ENCODE data around the gene ATP12A.

Gene ATP12A

DNA sequence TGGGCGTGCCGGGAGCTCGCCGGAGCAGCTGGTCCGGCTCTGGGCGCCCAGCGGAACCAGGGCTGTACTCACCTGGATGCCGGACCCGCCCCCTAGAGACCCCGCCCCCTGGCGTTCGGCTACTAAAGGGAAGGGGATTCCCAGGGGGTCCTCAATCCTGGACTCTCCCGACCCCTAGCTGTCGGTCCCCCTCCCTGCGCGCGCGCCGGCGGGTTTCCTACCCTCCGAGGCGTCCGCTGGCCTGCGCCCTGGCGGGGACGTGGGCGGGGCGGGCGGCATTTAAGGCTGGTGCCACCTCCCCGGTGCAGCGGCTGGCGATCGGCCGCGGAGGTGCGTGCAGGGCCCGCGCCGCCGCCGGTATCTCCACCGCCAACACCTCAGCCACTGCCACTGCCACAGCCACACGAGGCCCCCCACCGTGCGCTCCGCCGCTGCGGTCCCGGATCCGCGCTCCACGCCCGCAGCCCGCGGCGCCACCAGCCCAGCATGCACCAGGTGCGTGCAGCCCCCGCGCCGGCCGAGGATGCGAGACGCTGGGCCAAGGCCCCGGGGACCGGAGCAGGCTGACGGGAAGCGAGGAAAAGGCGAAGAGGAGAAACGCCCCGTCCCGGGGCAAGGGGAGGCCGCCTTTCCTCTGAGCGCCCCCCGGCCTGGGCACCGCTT, at the start of gene ATP12A:
TSS of gene ATP12A (plus strand) at position 151 of the 663 bp plus-strand sequence. CDS start at position 487, 336 bp downstream.
- in situ Hi-C loops (cut with MboI; ENCODE audit: low sequenced_read_pairs) = no loop called here

DNA sequence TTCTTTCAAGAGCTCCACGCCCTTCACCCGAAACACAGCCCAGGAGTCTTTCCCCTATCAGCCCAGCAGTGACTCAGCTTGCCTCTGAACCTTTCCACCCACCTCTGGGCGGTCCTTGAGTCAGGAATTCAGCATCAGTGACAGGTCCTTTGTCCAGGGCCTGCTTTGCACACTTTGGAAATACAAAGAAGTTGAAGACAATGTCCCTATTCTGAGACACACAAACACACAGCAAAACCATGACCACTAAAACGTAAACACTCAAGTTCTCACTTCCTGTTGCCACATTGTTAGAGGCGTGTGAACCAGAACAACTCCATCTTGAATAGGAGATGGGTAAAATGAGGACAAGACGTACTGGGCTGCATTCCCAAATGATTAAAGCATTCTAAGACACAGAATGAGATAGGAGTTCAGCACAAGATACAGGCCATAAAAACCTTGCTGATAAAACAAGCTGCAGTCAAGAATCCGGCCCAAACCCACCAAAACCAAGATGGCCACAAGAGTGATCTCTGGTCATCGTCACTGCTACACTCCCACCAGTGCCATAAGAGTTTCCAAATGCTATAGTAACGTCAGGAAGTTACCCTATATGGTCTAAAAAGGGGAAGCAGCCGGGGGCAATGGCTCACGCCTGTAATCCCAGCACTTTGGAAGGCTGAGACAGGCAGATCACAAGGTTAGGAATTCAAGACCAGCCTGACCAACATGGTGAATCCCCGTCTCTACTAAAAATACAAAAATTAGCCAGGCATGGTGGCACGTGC, 49.2 kb upstream of the ATP12A start:
- in situ Hi-C loops (cut with MboI; ENCODE audit: low sequenced_read_pairs) = no loop called here

DNA sequence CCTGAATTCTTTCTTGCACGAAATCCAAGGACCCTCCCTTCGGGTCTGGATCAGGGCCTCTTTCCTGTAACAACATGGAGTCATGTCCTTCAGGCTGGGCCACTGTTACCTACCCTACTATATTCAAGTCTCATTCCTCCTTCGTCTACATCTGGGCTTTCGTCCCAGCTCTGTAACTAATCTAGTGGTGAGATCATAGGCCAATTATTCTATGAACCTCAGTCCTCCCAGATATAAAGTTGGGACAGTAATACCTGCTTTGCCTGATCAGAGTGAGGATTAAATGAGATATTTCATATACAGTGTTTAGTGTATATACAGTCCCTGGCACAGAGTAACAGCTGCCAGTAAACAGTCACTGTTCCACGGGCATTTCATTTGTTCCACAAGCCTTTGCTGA, 48.3 kb upstream of the ATP12A start:
- in situ Hi-C loops (cut with MboI; ENCODE audit: low sequenced_read_pairs) = no loop called here

DNA sequence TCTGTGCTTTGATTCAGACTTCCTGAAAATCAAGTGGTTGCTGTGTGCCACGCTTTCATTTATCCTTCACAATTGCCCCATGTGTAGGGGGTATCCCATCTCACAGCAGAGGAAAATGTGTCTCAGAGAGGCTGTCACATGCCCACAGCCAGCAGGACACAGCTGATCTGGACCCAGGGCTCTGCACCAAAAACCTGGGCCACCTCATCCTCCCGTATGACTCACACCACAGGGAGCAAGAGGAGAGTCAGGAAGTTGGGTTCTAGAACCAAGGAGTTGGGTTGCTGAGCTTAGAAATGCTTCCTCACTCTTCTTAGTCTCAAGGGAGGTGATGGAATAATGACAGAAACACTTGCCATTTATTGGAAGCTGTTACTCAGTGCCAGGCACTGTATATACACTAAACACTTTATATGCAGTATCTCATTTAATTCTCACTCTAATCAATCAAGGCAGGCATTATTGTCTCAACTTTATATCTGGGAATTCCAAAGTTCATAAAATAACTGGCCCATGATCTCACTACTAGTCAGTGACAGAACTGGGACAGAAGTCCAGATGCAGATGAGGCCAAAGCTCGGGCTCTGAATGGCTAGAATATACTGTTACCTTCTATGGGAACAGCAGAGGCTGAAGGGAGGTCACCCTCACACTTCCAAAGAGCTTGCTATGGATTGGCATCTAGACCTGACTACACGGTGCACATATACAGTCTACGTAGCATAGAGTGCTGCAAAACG, 47.7 kb upstream of the ATP12A start:
- in situ Hi-C loops (cut with MboI; ENCODE audit: low sequenced_read_pairs) = no loop called here

DNA sequence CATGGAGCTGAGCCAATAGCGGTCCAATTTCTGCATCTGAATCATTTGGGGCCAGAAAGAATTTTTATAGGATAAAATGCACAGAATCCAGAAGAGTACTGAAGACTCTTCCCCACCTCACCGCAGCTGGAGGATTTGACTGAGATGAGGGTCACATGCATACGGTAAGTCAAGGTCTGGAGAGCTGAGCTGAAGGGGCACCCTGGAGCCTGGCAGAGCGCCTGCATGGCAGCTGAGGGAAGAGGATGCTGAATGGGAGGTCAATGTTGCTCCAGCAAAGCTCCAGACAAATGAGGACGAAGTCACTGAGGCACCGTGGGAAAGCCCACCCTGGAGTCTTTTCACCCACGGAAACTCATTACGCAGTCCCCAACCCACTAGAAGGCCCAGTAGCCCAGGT, 43.4 kb upstream of the ATP12A start:
- in situ Hi-C loops (cut with MboI; ENCODE audit: low sequenced_read_pairs) = no loop called here

DNA sequence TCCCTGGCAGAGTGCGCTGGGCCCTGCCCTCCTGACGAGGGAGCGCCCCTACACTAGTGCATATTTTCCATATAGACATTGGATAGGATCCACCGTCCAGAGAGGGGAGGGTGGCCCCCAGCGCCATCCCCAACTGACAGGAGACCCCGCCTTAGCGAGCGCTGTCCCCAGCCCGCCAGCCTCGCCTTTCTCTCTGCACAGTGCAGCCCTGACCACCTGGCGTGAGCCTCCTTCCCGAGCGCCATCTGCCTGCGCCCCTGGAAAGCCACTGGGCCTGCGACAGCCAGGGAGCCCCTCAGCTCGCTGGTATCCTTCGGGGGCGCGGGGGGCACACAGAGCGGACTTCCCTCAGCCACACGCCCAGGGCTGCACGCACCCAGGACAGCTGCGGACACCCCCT, 42.1 kb upstream of the ATP12A start:
- in situ Hi-C loops (cut with MboI; ENCODE audit: low sequenced_read_pairs) = no loop called here

DNA sequence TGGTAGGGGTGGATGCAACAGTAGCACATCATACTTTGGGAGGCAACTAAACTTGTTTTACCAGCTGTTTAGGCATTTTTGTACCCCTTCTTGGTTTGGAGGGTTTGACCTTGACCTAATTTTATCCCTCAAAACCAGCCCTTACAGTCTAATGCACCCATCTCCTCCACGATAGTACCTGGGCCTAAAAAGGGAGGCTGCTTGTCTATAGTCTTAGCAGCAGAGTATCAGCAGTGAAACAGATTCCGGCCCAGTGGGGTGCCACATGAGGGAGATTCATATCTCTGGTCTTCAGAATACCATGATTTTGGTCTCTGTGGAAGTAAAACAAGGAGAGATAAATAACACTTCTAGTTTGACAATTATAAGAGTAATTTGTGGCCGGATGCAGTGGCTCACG, 39.5 kb upstream of the ATP12A start:
- in situ Hi-C loops (cut with MboI; ENCODE audit: low sequenced_read_pairs) = no loop called here

DNA sequence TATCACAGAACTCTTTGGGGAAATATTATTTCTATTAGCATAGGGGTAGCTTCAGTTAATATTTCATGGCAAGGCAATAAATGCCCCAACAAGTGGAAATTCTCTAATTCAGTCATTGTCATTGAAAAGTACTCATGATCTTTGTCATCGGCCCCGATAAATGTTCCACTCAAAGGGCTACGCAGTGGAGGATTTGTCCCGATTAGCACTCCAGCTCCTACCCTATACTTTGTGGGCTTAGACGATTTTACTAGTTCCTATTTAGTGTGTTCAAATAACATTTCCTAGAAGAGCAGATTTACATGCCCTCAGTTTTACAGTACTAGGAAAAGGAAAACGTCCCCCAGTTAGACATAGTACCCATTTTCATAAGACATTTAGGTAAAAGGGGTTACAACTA, 38.0 kb upstream of the ATP12A start:
- in situ Hi-C loops (cut with MboI; ENCODE audit: low sequenced_read_pairs) = no loop called here

DNA sequence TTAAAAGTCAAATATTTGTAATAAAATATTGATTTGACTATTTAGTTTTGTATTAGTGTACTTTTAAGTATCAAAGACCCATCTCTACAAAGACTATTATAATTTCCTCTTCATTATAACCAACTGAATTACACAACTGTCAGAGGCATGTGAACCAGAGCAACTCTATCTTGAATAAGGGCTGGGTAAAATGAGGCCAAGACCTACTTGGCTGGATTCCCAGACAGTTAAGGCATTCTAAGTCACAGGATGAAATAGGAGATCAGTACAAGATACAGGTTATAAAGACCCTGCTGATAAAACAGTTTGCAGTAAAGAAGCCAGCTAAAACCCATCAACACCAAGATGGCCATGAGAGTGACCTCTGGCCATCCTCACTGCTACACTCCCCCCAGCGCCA, 36.2 kb upstream of the ATP12A start:
- in situ Hi-C loops (cut with MboI; ENCODE audit: low sequenced_read_pairs) = no loop called here

DNA sequence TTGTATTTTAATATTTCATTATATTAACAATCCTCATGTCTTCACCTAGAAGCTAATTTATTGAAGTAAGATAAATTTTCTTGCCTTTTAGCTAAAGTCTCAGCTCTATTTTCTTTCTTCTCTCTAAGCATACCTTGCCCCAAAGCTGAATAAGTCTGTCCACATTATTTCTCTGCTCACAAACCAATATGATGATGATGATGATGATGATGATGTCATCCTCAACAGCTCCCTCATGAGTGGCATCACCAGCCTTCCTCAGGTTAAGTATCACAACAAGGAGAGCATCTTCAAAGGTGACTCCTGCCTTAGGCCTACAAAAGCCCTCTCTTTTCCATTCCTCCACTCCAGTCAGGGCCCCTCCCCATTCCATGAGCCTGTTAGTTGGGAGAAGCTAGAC, 31.9 kb upstream of the ATP12A start:
- in situ Hi-C loops (cut with MboI; ENCODE audit: low sequenced_read_pairs) = no loop called here

DNA sequence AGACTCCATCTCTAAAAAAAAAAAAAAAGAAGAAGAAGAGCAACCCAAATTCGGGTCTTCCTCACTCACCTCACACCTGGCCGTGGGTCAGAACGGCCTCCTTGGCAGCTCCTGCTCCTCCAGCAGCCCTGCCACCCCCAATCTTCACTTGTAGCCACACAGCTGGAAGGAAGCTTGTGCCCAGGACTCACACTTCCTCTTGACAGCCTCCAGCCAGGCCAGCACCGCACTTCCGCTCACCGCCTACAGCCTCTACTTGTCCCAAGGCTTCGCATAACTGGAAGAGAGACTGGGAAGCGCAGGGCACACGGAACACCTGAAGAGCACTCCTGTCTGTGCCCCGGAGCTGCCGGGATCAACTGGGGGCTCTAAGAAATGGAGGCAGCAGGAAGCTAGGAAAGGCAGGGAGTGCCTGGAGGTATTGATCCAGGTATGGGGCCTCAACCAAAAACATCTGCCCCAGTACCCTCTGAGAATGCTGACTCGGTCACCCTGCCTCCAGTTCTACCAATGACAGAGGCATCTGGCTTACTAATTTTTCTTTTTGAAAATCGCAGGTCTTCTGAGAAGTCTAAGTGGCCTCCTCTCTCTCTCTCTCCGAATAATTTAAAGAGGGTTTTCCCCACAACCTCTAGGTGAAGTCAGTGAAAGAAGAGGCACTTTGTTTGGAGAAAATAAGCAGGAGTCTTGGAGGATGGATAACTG, 31.1 kb upstream of the ATP12A start:
- in situ Hi-C loops (cut with MboI; ENCODE audit: low sequenced_read_pairs) = no loop called here

DNA sequence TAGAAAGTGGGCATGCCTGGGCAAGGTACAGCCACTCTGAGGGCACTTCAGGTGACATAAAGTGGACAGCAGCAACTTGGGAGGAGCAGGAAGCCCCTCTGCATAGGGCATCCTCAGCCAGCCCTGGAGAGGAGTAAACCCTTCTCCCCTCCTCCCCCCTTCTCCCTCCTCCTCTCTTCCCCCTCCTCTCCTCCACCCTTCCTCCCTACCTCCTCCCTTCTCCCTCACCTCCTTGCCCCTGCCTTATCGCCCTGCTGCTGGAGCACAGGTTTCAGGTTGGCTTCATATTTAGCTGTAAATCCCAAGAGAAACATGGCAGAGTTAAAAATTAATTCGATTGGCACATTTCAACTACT, 30.5 kb upstream of the ATP12A start:
- in situ Hi-C loops (cut with MboI; ENCODE audit: low sequenced_read_pairs) = no loop called here

DNA sequence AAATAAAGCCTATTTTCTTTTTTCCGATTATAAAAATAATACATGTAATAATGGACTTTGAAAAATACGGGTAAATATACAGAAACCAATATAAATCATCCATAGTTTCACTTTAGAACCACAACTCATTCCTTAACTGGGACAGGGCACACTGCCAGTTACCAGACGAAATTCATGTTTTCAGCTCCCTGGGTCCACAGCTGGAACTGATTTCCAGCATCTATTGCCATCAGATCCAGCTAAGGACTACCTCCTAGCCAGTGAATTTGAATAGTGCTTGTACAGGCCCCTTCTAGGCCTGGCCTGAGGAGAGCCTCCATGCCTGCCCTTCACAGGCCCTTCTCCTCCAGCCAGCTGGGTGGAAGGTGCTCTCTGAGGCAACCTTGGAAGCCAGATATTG, 30.0 kb upstream of the ATP12A start:
- in situ Hi-C loops (cut with MboI; ENCODE audit: low sequenced_read_pairs) = no loop called here

DNA sequence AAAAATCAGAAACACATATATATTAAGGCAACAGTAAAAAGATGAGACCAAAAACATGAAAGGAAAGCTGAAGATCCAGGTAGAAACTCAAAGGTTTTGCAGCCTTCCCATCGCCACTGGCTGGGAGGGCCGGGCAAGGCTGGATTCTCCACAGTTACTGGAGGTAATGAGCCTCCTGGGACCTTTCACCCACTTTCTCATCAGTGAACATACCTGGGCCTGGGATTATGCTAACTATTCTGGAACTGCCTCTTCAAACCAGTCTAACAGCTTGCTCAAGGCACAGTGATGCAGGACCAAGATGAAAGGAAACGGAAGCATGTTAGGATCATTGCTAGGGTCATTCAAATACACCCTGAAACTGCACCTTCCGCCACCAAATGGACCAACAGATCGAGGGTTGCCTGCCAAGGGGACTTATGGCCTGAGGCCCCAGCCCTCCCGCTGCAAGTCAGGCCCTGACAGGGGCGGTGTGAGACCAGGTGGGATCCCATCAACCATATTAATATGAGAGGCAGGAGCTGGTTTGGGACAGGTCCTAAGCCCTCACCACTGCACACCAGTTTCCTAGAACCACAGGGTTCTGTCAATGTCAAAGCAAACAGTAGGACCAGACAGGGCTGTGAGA, 28.4 kb upstream of the ATP12A start:
- in situ Hi-C loops (cut with MboI; ENCODE audit: low sequenced_read_pairs) = no loop called here

DNA sequence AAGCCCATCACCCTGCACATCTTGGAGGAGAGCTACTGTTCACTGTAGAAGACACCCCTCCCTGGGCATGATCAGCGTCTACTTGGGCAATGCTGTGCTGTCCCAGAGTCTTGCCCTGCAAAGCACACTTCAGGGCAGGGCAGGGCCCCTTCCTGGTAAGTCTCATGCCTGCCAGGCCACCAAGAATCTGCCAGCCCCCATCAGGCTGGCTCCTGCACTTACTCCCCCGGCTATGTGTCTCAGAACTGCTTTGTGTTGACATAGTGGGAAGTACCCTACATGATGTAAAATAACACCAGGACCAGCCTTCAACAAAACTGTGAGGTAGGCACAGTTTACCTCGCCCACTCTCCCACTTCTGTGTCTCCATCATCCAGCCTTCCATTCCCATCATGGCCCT, 27.8 kb upstream of the ATP12A start:
- in situ Hi-C loops (cut with MboI; ENCODE audit: low sequenced_read_pairs) = no loop called here

DNA sequence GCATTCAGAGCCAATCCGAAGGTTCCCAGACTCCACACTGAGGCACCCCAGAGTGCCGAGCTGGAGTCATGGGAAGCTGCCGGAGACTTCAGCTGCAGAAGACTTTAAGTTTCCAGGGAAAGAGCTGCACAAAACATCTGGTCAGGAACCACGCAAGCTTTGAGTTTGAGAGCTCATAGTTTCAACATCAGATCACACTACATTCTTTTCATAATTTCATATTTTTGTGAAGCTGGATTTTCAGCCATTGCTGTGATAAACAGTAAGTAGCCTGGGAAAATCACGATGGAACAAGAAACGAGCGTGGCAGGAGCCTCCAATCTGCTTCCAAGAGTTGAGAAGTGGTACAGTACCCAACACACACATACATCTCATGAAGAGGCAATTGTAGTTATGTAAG, 25.5 kb upstream of the ATP12A start:
- in situ Hi-C loops (cut with MboI; ENCODE audit: low sequenced_read_pairs) = no loop called here

DNA sequence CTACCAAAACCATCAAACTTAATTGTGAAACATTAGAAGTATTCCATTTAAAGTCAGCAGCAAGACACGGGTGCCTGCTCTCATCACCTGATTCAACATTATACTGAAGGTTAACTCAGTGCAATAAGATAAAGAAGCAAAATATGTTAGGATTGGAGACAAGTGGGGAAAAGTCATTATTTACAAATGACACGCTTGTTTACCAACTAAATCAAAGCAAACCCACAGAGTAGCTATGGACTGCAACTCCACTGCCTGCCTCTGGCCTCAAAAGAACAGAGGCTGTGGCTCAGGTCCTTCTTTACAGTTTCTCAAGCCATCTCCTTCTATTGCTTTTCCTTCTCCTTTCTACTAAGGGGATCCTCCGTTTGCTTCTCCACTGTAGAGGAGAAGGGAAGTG, 21.0 kb upstream of the ATP12A start:
- in situ Hi-C loops (cut with MboI; ENCODE audit: low sequenced_read_pairs) = no loop called here

DNA sequence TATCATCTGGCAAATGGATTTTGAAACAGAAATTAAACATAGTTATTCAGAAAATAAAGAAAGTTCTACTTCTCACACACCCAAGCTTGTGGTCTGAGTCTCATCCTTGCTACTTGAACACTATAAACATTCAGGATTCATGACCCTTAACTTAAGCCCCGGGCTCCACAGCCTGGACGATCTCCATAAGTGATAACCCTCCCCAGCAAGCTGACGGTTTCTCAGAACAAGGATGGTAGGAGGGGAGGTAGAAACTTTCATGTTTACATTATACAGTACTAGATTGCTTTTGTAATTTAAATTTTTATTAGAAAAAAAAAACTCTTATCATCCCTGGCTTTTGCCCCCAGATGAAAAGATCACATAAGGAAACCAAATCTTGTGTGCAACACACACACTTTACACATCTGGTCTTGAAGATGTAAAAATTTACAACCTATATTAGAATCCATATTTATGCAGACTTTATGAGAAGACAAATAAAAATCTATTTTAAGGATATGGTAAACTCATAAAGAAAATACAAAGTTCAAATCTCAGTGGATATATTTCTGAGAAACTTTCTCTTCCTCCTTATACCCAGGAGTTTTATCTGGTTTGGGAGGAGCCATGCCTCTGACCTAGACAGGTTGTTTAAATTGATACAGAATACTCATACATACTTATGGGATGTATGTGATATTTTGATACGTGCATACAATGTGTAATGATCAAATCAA, 20.0 kb upstream of the ATP12A start:
- in situ Hi-C loops (cut with MboI; ENCODE audit: low sequenced_read_pairs) = no loop called here

DNA sequence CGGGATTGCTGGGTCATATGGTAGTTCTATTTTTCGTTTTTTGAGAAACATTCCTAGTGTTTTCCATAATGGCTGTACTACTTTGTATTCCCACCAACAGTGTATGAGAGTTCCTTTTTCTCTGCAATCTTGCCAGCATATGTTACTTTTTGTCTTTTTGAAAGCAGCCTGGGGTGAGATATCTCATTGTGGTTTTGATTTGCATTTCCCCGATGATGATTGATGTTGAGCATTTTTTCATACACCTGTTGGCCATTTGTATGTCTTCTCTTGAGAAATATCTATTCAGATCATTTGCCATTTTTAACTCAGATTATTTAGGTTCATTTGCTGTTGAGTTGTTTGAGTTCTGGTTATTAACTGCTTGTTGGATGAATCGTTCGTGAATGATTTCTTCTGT, 18.5 kb upstream of the ATP12A start:
- in situ Hi-C loops (cut with MboI; ENCODE audit: low sequenced_read_pairs) = no loop called here
